Hepatocyte (in vitro differentiated cells): ENCODE results near the gene MYBPC2.

Experiments
- CTCF ChIP-seq: fragments of 200-600 bp; sonication (generic); IDR thresholded peaks from 2 replicates; pipeline ENCODE4 v1.5.1; 2016; ENCODE audit warnings: antibody characterized with exemption, mild to moderate bottlenecking; ENCODE audit not compliant: poor library complexity
- EZH2 ChIP-seq: fragments of 200-600 bp; sonication (generic); IDR thresholded peaks from 2 replicates; pipeline ENCODE4 v1.6.1; 2016; ENCODE audit warnings: antibody characterized with exemption, mild to moderate bottlenecking, borderline replicate concordance

- TF ChIP-seq CTCF (no peak), EZH2 (no peak)
These were observed 1.1 kb upstream of the MYBPC2 start for GRCh38 chr19:50431343-50432220.
